ENCODE data around the gene FGF18.
A peak's percentile ranks its signal among the peaks of the same experiment; 100 is the strongest.

DNA sequence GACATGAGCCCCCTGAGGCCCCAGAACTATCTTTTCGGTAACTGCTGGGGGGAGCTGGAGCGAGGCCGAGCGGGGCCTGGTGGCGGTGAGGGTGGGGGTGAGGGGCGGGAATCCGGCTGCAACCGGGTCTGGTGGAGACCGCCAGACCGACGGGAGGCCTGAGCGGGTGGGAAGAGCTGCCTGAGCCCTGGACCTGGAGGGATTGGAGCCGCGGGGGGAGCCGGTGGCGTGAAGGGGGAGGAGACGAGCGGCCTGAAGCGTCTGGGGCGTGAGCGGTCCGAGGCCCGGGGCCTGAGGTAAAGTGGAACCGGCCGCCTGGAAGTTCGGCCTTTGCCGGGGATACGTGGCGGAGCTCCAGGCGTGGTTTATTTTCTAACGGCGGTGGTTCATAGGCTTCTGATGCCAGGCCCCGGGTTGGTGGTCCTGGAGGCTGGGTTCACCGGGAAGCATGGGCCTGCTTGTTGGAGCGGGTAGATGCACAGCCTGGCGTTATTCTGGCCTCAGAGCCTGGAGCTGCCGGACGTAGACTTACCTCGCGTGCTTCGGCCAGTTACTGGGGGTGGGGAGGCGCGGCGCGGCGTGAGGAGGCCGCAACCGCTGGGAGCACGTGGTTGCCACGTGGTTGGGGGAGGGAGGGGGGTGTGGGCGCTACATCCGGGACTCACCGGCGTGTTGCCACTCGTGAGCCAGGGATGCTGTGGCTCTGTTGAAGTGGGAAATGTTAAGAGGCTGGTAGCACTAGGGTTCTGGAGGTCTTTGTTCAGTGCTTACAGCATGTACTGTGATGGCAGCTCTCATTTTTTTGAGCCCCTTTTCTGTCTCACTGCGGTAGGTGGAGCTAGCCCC is 31.3 kb upstream of the FGF18 start:
- TF ChIP-seq POLR2AphosphoS5 (IDR thresholded peaks at IDR 0.05) (peak; percentile 80), TAF1 (IDR thresholded peaks at IDR 0.05; ENCODE audit: low read depth) (no peak), EP300 (conservative IDR thresholded peaks at IDR 0.05; ENCODE audit: poor library complexity, severe bottlenecking) (peak; percentile 56)
- TF ChIP-seq, protein P1, sequence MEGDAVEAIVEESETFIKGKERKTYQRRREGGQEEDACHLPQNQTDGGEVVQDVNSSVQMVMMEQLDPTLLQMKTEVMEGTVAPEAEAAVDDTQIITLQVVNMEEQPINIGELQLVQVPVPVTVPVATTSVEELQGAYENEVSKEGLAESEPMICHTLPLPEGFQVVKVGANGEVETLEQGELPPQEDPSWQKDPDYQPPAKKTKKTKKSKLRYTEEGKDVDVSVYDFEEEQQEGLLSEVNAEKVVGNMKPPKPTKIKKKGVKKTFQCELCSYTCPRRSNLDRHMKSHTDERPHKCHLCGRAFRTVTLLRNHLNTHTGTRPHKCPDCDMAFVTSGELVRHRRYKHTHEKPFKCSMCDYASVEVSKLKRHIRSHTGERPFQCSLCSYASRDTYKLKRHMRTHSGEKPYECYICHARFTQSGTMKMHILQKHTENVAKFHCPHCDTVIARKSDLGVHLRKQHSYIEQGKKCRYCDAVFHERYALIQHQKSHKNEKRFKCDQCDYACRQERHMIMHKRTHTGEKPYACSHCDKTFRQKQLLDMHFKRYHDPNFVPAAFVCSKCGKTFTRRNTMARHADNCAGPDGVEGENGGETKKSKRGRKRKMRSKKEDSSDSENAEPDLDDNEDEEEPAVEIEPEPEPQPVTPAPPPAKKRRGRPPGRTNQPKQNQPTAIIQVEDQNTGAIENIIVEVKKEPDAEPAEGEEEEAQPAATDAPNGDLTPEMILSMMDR (IDR thresholded peaks at IDR 0.05; ENCODE audit: poor library complexity, severe bottlenecking): no peak

Data from neural cell (in vitro differentiated cells).